ENCODE data around the gene ARHGEF16.

Gene ARHGEF16

DNA sequence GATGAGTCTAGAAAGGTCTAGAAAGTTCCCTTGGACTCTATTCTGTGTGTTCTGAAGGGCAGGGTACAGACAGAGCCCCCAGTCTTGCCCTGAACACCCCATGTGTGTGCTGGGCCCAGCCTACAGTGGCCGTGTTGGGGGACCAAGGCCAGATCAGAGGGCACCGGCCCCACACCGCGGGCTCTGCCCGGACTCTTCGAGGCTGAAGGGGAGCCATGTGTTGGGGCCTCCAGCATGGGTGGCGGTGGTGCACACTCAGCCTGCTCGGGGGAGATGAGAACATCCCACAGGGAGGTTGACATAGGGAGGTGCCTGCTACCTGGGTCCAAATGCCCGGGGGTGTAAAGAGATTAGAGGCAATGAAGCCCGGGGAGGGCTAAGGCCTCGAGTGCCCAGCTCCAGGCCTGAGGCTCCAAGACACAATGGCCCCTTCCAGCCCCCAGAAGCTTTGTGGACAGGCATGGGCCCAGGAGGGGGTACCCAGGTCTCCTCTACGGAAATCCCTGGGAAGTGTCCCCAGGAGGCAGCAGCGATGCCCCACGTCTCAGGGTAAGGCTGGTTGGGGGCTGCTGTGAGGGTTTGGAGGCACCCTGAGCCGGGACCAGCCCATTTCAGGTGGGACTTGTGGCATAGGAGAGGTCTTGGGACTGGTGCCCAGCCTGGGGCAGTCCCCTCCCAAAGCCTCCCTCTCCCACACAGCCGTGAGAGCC is 12.1 kb downstream of the ARHGEF16 start:
- H3K4me1 ChIP-seq, result peaks cover 5% of the 10 kb centered on the region
- in situ Hi-C loops (cut with MboI; ENCODE audit: low sequenced_read_pairs), result no loop called here
- H3K9me3 ChIP-seq, result no peaks in the 10 kb centered on the region
- H3K36me3 ChIP-seq (replicated peaks), result no peaks in the 10 kb centered on the region
- no peaks in the 10 kb centered on the region for H3K27me3 ChIP-seq (ENCODE audit: low read depth)
- DNase-seq (ENCODE audit: low spot score in 2 of 2), result no peak
- no peak overlapping the region for H3K4me3 ChIP-seq

DNA sequence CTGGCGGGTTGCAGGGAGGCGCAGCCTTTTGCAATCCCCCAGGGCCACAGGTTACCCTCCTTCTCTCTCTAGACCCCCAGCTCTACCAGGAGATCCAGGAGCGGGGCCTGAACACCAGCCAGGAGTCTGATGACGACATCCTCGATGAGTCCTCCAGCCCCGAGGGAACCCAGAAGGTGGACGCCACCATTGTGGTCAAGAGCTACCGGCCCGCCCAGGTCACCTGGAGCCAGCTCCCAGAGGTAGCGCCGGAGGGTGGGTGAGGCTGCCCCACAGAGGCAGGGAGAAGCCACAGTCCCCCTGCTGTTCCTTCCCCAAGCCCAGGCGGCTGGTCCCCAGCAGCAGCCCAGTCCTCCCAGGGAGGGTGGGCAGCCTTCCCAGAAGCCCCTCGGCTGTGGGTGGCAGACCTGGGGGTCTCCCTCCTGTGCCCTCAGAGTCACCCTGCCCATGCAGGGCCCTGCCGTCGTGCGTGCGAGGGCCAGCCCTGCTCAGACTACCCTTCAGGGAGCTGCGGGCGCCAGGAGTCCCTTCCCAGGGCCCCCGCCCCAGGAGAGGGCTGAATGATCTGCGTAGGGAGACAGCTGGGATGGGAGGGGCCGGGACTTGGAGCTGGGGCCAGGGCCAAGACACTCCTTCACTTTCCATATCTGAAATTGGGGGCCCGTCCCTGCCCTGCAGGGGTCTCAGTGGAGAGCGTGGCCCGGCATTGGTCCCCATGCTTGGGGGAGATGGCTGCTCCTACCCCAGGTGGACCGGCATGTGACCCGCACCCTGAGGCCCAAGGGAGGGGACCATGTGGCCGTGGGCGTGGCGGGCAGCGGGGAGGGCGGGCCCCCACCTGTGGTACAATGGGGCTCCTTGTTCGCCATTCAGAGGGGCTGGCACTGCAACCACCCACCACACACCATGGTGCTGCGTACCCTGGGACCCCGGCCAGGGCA is 12.9 kb downstream of the ARHGEF16 start:
- Histone ChIP-seq H3K4me1 (peaks cover 7% of the 10 kb centered on the region), H3K4me3 (no peak overlapping the region), H3K27me3 (ENCODE audit: low read depth) (no peaks in the 10 kb centered on the region), H3K36me3 (replicated peaks) (no peaks in the 10 kb centered on the region), H3K9me3 (no peaks in the 10 kb centered on the region)
- DNase-seq (ENCODE audit: low spot score in 2 of 2), result no peak
- in situ Hi-C loops (cut with MboI; ENCODE audit: low sequenced_read_pairs), result no loop called here

DNA sequence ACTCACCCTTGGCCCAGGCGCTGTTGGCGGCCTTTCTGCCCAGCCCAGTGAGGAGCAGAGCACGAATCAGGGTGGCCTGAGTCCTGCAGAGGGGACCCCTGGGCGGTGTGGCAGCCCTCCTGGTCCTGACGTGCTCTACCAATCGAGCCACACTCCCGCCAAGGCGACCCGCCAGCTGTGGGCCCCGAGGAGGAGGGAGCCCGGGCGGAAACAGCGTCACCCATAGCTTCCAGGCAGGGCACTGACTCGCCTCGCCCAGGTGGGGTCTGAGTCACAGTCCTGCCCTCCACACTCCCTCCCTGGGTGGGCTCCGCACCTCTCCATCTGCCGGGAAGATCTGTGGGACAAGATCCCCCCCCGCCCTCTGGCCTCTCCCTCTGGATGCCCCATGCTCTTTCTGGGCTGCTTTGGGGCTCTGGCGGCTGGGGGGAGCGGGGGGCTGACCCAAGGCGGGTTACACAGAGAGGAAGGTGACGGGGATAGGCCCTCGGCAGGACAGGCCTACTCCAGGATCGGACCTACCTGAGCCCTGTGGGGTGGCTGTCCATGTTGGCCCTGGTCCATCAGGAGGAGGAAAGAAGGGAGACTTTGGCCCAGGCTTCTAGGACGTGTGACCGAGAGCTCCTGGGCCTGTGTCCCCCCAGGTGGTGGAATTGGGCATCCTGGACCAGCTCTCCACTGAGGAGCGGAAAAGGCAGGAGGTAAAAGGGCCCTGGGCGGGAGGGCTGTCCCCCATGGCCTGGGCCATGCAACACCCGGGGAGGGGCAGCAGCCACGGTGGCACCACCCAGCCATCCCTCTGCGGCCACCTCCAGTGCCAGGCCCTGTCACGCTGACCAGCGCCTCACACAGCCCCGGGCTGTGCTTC is 14.0 kb downstream of the ARHGEF16 start:
- Histone ChIP-seq H3K36me3 (replicated peaks) (no peaks in the 10 kb centered on the region), H3K4me3 (no peak overlapping the region), H3K9me3 (no peaks in the 10 kb centered on the region), H3K4me1 (peaks cover 7% of the 10 kb centered on the region), H3K27me3 (ENCODE audit: low read depth) (no peaks in the 10 kb centered on the region)
- in situ Hi-C loops (cut with MboI; ENCODE audit: low sequenced_read_pairs), result no loop called here
- DNase-seq (ENCODE audit: low spot score in 2 of 2), result no peak

DNA sequence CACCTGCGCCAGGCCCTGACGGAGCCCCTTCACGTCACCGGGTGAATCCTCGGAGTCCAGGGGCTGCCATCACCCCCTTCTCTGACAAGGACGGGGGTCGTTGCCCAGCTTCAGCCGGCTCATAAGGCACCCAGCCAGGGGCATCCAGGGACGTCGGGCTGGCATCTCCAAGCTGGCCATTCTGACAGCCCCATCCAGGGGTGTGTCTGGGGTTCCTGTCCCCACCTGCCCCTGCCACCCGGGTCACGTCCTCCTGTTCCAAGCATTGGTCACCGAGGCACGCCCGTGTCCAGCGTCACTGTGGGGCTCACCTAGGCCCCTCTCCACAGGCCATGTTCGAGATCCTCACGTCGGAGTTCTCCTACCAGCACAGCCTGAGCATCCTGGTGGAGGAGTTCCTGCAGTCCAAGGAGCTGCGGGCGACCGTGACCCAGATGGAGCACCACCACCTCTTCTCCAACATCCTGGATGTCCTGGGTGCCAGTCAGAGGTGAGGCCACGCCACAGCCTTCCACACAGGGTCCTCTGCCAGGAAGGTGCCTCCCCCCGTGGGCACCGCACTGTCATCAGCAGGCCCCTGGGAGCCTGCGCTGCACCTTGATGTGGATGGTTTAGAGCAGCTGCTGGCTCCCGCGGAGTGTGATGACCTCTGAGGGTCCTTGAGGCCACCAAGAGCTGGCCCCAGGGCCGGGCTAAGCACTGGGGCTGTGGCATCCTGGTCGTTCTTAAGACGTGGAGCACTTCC is 14.8 kb downstream of the ARHGEF16 start:
- no peak overlapping the region for H3K4me3 ChIP-seq
- H3K27me3 ChIP-seq (ENCODE audit: low read depth), result no peaks in the 10 kb centered on the region
- peaks cover 7% of the 10 kb centered on the region for H3K4me1 ChIP-seq
- in situ Hi-C loops (cut with MboI; ENCODE audit: low sequenced_read_pairs), result no loop called here
- no peaks in the 10 kb centered on the region for H3K36me3 ChIP-seq (replicated peaks)
- no peaks in the 10 kb centered on the region for H3K9me3 ChIP-seq
- DNase-seq (ENCODE audit: low spot score in 2 of 2), result no peak

DNA sequence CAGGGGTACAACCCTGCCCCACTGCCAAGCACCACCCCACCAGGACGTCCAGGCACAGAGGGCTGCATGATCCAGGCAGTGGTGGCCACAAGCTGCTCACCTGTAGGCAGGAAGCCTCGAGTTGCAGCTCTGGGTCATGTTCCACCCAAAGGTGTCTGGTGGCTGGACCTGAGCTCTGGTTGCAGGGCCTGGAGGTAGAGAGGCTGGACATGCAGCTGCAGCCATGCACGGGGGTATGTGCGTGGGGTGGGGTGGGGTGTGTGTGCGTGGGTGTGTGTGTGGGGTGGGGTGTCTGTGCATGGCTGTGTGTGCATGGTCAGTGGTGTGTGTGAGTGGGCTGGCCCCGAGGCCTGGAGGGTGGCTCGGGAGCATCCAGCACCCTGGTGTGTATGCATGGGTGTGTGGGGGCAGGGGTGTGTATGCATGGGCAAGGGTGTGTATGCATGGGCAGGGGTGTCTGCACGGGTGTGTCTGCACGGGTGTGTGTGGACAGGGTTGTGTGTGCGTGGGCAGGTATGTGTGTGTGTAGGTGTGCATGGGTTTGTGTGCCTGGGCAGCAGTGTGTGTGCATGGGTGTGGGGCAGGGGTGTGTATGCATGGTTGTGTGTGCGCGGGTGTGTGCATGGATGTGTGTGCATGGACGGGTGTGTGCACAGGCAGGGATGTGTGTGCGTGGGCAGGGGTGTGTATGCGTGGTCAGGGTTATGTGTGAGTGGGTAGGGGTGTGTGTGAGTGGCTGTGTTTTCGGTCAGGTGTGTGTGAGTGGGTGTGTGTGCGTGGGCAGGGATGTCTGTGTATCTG is 15.6 kb downstream of the ARHGEF16 start:
- Histone ChIP-seq H3K9me3 (no peaks in the 10 kb centered on the region), H3K4me1 (peaks cover 7% of the 10 kb centered on the region), H3K36me3 (replicated peaks) (no peaks in the 10 kb centered on the region), H3K27me3 (ENCODE audit: low read depth) (no peaks in the 10 kb centered on the region), H3K4me3 (no peak overlapping the region)
- in situ Hi-C loops (cut with MboI; ENCODE audit: low sequenced_read_pairs), result no loop called here
- DNase-seq (ENCODE audit: low spot score in 2 of 2), result no peak

DNA sequence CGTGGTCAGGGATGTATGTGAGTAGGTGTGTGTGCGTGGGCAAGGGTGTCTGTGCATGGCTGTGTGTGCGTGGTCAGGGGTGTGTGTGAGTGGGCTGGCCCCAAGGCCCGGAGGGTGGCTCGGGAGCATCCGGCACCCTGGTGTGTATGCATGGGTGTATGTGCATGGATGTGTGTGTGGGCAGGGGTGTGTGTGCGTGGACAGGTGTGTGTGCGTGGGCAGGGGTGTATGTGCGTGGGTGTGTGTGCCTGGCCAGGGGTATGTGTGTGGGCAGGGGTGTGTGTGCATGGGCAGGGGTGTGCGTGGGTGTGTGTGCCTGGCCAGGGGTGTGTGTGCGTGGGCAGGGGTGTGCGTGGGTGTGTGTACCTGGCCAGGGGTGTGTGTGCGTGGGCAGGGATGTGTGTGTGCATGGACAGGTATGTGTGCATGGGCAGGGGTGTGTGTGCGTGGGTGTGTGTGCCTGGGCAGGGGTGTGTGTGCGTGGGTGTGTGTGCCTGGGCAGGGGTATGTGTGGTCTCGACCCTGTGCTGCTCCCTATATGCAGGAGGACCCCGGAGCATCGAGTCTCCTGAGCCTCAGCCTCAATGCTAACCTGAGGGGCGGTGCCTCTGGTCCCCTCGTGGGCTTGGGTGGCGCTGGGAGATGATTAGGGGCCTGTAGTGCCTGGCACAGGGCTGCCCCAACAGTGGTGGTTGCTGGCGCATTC is 16.3 kb downstream of the ARHGEF16 start:
- no peak for DNase-seq (ENCODE audit: low spot score in 2 of 2)
- in situ Hi-C loops (cut with MboI; ENCODE audit: low sequenced_read_pairs), result no loop called here
- H3K4me1 ChIP-seq, result peaks cover 7% of the 10 kb centered on the region
- no peaks in the 10 kb centered on the region for H3K27me3 ChIP-seq (ENCODE audit: low read depth)
- H3K36me3 ChIP-seq (replicated peaks), result no peaks in the 10 kb centered on the region
- H3K4me3 ChIP-seq, result no peak overlapping the region
- H3K9me3 ChIP-seq, result no peaks in the 10 kb centered on the region

DNA sequence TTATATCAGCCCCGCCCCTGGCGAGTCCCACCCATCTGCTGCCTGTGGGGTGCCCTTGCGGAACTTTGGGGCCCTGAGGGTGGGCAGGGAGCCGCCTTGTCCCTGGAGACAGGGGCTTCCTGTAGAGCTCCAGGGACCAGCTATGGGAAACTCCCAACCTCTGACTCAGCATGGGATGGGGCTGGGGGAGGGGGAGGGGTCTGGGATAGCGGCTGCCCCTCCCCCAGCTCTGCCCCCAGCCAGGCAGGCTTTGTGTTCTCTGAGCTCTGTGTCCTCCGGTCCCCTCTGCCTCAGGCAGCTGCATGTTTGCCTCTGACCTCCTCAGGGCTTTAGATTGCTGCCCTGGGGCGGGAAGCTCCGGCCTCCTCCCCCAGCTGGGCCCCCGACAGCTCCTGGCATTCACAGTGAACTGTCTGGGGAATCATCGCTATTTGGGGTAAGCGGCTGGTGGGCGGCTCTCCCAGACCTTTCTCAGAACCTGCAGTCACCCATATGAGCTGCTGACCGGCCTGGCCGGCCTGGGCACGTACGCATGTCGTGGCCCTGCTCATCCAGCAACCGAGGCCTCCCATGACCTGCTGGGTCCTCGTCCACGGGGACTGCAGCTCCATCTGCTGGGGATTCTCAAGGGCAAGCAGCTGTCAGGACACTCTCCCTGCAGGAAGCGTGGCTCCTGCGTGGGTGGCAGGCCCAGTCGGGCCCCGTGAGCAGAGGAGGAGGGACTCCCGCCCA is 17.1 kb downstream of the ARHGEF16 start:
- H3K36me3 ChIP-seq (replicated peaks), result no peaks in the 10 kb centered on the region
- peak; percentile 26 to 77 for DNase-seq (ENCODE audit: low spot score in 2 of 2)
- H3K4me1 ChIP-seq, result peaks cover 7% of the 10 kb centered on the region
- H3K27me3 ChIP-seq (ENCODE audit: low read depth), result no peaks in the 10 kb centered on the region
- in situ Hi-C loops (cut with MboI; ENCODE audit: low sequenced_read_pairs), result no loop called here
- no peaks in the 10 kb centered on the region for H3K9me3 ChIP-seq
- no peak overlapping the region for H3K4me3 ChIP-seq

DNA sequence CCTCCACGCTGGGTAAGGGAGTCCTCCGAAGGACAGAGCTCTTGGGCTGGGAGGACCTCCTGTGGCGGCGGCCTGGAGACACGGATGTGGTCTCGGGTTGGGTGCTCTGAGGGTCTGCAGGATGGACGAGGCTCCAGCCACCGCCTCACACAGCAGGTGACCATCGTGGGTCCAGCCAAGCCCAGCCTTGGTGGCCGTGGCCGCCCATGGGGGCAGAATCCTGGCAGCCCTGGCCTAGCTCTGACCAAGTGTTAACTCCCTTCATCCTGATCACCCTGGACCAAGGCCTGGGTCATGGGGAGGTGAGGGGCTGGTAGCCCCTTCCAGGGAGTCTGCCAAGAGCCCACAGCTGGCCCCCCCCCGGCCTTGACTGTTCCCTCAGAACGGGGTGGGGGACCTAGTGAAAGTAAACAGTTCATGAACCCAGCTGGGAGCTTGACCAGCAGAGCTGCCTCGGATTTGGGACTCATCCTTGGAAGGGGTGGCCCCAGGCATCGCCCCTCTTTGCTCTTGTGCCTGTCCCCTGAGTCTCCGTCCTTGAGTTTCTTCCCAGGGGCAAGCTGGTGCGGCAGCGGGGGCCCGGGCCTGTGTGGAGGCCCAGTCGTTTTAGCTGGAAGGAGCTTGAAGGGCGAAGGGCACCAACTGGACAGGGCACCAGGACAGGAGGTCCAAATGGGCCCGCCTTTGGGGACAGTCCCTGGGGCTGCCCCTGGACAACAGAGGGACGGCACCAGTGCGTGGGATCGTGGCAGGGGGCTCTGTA is 17.8 kb downstream of the ARHGEF16 start:
- DNase-seq (ENCODE audit: low spot score in 2 of 2), result no peak
- no peaks in the 10 kb centered on the region for H3K27me3 ChIP-seq (ENCODE audit: low read depth)
- H3K4me1 ChIP-seq, result peaks cover 7% of the 10 kb centered on the region
- no peak overlapping the region for H3K4me3 ChIP-seq
- H3K9me3 ChIP-seq, result no peaks in the 10 kb centered on the region
- in situ Hi-C loops (cut with MboI; ENCODE audit: low sequenced_read_pairs), result no loop called here
- H3K36me3 ChIP-seq (replicated peaks), result no peaks in the 10 kb centered on the region

DNA sequence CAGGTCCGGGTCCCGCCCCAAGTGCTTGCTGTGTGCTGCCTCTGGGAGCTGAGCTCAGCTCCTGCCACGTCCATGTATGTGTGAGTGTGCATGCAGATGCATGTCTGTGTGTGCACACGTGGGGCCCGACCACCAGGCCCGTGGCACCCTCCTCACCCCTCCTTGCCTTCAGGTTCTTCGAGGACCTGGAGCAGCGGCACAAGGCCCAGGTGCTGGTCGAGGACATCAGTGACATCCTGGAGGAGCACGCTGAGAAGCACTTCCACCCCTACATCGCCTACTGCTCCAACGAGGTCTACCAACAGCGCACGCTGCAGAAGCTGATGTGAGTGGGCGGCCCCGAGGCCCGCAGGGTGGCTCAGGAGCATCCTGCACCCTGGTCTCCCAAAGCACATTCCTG is 18.4 kb downstream of the ARHGEF16 start:
- H3K9me3 ChIP-seq, result no peaks in the 10 kb centered on the region
- H3K36me3 ChIP-seq (replicated peaks), result no peaks in the 10 kb centered on the region
- H3K4me1 ChIP-seq, result peaks cover 7% of the 10 kb centered on the region
- in situ Hi-C loops (cut with MboI; ENCODE audit: low sequenced_read_pairs), result no loop called here
- no peak for DNase-seq (ENCODE audit: low spot score in 2 of 2)
- H3K27me3 ChIP-seq (ENCODE audit: low read depth), result no peaks in the 10 kb centered on the region
- H3K4me3 ChIP-seq, result no peak overlapping the region

DNA sequence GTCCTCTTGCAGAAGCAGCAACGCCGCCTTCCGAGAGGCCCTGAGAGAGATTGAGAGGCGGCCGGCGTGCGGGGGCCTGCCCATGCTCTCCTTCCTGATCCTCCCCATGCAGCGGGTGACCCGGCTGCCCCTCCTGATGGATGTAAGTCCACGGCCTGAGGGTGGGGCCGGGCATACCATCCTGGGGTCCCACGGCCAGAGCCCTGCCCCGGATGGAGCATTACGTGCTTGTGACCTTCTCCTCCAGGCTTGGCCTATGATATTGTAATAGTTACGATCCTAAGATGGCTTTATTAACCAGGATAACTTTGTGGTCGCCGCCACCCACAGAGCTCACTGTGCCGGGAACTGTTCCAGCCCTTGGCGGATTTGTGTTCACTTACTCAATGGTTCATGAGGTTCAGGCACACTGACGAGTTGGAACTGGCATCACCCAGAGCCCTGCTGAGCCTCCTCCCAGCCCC is 18.9 kb downstream of the ARHGEF16 start:
- in situ Hi-C loops (cut with MboI; ENCODE audit: low sequenced_read_pairs), result no loop called here
- DNase-seq (ENCODE audit: low spot score in 2 of 2), result no peak

DNA sequence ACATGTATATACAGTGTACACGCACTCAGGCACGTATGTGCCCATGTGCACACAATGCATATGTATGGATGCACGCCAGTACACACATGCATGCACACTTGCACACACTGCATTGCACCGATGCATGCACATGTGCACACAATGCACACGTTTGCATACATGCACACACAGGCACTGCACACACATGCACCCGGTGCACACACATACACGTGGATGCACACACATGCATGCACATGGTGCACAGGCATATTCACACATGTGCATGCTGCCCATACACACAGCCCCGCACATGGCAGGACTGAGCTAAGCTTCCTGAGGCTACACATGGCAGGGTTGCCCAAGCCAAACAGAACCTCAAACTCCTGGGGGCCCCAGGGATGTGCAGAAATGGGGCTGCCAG is 19.6 kb downstream of the ARHGEF16 start:
- in situ Hi-C loops (cut with MboI; ENCODE audit: low sequenced_read_pairs), result no loop called here
- Histone ChIP-seq H3K27me3 (ENCODE audit: low read depth) (no peaks in the 10 kb centered on the region), H3K4me3 (no peak overlapping the region), H3K36me3 (replicated peaks) (no peaks in the 10 kb centered on the region), H3K9me3 (no peaks in the 10 kb centered on the region), H3K4me1 (peaks cover 7% of the 10 kb centered on the region)
- DNase-seq (ENCODE audit: low spot score in 2 of 2), result no peak

More for the DNA sequence above, 18.9 kb downstream of the ARHGEF16 start:
- H3K4me3 ChIP-seq, result no peak overlapping the region
- H3K27me3 ChIP-seq (ENCODE audit: low read depth), result no peaks in the 10 kb centered on the region
- no peaks in the 10 kb centered on the region for H3K36me3 ChIP-seq (replicated peaks)
- H3K9me3 ChIP-seq, result no peaks in the 10 kb centered on the region
- peaks cover 7% of the 10 kb centered on the region for H3K4me1 ChIP-seq

Data from HAP-1 (cell line).